Occipital lobe (tissue), 2 donors: ENCODE measurements around the gene PTPRN2. TPM values are rescaled to one million over a fixed set of nuclear protein-coding genes. Genes with fewer than 3 reads are reported as not detected.
"Not testable (repeated sequence)": the region's sequence is repeated elsewhere in the genome, so short reads cannot be mapped to it uniquely, and the experiment has no call there.

Source experiments
- DNase-seq: peaks from one replicate; lab custom pipeline; 2025; lab: John Stamatoyannopoulos, UW
- total RNA-seq: library from RNA; depleted of rRNA; stranded (reverse); fragments of >200 nt; gene quantifications from one replicate; pipeline ENCODE4 v1.2.3, GENCODE V29; 2014

The PTPRN2 gene
- total RNA-seq, 1 donor from 2014 or later = 62.2 TPM

DNA sequence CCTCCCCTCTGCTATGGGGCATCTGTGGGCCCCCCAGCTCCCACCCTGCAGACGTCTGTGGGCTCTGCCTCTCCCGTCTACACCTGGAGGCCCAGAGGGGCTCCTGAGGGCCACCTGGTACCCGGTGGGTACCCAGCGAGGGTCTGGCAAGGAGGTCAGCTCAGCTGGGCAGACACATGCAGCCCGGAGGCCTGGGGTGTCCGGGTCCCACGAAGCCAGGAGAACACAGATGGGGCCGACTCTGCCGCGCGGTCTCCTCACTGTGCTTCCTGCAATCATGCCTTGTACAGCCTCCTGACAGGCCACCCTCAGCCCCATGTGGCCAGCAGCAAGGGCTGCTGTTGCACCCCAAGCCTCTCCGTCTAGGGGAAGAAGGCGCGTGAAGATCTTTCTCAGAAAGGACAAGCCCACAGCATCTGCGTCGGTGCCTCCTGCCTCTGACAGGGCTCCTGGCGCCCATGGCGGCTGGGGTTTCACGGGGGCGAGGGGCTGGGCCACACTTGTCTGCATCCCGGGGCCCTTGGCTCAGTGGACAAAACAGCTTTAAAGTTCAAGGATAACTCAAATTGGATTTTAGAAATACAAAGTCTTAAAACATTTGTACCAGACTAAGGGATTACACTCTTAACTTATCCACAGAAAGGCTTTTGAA lies 859.5 kb downstream of the PTPRN2 start:
- DNase-seq = no peak

- DNase-seq = no peak
Observed at GRCh38 chr7:157726764-157727163, 860.9 kb downstream of the PTPRN2 start.

GRCh38 chr7:157725312-157725711 lies 862.3 kb downstream of the PTPRN2 start:
- not testable (repeated sequence) for DNase-seq

DNA sequence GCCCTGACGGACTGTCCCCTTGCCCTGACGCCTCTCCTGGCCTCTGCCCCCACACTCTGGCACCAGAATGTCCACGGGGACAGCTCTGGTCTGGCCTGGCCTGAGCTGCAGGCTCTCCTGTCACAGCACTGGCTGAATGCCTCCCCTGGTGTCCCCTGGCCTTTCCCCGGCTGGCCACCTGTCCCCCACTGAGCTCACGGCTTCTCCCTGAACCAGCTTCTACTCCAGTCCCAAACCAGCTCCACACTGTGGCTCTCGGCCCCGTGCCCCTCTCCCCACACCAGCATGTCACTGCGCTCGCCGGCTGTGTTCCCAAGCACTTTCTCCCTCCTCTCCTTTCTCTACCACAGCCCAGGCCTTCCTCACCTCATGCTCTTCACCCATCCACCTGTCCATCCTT lies 864.4 kb downstream of the PTPRN2 start:
- no peak for DNase-seq

GRCh38 chr7:157722137-157723060 lies 865.2 kb downstream of the PTPRN2 start:
- DNase-seq = no peak

GRCh38 chr7:157721468-157722136 lies 866.0 kb downstream of the PTPRN2 start:
- DNase-seq = no peak

DNA sequence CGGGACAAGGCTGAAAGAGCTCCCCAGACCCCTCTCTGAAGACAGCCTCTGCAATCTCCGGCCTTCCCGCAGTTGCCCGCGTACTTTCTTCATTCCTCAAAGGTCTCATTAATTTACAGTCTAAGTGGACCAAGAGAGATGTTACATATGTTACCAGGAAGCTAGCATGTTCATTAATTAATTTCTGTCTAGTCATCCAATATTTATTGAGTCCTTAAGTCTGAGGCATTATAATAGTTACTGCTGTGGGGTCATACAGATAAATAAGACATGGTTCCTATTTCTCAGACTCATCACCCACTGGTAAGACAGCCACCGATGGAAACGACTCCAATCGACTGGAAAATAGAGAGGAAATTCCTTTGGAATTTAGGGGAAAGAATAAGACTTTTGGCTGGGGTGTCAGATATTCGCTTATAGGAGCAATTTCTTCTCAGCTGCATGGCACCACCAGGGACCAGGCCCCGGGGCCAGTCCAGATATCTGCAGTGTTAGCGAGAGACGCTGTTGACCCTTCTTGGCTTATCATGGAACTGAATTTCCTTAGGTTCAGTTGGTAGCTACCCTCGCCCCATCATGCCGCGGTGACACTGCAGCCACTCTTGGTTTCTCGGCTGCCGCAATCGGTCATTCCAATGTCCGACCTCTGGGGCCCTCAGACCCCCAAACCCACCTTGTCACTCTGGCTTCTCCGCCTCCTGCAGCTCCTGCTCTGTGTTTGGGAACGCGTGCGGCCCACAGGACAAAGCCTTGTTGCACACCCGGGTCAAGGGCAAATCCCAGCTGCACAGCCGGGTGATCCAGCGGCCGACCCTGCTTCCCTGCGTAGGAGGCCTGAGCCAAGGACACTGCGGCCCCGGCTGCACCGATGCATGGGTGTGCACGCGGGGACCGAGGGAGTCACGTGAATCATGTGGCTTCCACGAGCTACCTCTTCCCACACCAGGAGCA lies 867.6 kb downstream of the PTPRN2 start:
- DNase-seq = no peak

DNA sequence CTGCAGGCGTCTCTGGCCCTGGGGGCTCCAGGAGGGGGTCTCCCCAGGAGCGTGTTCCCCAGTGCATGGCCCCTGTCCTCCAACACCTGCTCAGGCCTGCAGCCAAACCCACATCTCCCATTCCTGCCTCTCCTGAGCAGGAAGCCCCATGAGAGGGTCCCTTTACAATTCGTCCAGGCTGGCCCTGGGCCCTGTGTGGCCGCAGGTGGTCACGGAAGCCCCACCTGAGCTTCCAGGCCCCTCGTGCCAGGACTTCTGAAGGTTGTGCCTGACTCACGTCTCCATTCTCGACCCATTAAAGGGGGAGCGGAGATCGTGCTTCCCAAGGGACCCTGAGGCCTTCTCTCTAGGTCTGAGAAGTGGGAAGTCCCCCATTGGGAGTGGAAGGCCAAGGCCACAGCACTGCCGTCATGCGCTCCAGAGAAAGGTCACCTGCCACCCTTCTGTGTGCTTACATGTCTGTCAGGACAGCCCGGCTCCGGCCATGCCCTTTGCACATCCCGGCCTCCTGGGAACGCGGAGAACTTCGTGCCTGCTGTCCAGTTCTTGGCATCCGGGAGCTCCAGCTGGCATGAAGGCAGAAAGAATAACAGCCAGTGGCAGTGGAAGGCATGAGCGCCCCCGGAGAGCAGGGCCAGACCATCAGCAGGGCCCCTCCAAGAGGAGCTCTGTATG lies 868.5 kb downstream of the PTPRN2 start:
- DNase-seq = no peak

DNA sequence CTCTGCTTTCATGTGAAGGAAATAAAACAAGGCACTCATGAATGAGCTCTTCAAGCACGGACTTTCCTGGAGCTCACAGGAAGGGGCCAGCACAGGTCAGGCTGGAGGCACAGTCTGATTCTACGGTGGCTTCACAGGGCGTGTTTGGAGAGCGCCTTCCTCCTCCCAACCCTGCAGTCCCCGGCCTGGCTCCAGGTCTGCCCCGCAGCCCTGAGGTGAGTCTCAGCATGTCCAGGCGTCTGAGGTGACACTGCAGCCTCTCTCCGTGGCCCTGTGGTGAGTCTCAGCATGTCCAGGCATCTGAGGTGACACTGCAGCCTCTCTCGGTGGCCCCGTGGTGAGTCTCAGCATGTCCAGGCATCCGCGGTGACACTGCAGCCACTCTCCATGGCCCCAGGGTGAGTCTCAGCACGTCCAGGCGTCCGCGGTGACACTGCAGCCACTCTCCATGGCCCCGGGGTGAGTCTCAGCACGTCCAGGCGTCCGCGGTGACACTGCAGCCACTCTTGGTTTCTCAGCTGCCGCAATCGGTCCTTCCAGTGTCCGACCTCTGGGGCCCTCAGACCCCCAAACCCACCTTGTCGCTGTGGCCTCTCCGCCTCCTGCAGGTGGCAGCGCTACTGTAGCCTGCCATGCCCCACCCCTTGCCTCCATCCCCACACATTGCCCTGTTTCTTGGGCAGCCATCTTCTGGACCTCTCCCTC lies 869.2 kb downstream of the PTPRN2 start:
- no peak for DNase-seq

- DNase-seq = no peak
Observed at GRCh38 chr7:157717211-157718174, 870.1 kb downstream of the PTPRN2 start.

- no peak for DNase-seq
Observed at GRCh38 chr7:157715938-157716280, 871.7 kb downstream of the PTPRN2 start.

- no peak for DNase-seq
Observed at GRCh38 chr7:157715071-157715937, 872.3 kb downstream of the PTPRN2 start.

DNA sequence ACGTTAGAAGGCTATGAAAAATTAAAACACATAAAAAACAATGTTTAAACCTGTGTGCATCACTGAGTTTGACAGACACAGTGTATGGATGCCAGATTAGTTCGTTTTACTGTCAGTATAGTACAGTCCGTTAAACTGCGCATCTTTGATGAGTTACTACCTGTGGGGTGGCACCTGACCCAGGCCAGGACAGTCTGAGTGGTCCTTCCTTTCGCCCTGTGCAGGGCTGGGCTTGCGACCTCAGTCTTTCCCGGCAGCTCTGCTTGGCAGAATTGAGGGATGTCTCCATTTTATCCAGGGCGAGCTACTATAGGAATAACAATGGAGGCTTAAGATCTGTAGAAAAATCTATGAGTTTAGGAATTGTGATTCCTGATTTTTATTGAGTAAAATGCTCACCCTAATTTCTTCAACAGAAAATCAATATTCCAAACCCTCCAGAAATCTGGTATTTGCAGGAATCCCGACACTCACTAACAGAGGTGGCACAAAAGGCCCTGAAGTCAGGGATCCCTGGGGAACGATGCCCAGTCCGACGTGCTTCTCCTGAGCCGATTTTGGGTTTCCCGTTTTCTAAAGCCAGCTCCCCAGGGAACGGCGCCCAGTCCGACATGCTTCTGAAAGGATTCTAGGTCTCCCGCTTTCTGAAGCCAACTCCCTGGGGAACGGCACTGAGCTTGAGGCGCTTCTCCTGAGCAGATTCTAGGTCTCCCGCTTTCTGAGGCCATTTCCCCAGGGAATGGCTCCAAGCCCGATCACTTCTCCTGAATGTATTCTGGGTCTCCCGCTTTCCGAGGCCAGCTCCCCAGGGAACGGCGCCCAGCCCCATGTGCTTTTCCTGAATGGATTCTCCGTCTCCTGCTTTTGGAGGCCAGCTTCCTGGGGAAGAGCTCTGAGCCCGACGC lies 873.2 kb downstream of the PTPRN2 start:
- DNase-seq = no peak

DNA sequence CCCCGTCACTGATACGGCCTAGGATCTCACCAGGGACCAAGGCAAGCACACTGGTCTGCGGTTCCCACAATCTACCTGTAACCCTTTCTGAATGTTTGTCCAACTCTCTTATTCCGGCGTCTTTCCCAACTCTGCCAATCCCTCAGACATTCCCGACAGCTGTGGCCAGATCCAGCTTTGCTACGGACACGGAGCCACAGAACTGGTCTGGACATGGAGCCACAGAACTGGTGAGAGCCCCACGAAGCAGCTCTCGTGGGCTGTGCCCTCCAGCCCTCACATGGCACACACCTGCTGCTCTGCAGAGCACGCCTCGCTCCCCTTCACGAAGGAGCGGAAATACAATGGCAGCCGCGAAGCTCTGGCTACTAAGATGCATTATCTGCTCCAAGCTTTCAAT lies 874.0 kb downstream of the PTPRN2 start:
- DNase-seq = no peak

DNA sequence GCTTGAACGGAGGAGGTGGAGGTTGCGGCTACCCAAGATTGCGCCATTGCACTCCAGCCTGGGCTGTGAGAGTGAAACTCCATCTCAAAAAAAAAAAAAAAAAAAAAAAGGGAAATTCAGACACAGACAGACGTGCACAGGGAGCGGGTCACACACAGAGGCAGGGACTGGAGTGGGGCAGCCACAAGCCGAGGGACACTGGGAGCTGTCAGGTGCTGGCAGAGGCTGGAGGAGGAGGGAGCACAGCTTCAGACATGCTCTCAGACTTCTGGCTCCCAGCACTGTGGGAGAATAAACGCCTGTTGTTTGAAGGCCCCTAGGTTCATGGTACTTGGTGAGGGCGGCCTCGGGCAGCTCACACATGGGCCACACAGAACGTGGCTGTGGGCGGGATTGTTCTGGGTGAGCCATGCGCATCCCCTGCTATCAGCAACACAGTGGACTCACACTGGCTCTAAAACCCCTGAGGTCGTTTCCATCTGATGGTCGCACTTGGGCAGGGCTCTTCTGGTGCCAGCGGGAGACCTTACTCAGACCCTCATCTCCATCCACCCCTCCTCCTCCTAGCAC lies 874.9 kb downstream of the PTPRN2 start:
- no peak for DNase-seq

DNA sequence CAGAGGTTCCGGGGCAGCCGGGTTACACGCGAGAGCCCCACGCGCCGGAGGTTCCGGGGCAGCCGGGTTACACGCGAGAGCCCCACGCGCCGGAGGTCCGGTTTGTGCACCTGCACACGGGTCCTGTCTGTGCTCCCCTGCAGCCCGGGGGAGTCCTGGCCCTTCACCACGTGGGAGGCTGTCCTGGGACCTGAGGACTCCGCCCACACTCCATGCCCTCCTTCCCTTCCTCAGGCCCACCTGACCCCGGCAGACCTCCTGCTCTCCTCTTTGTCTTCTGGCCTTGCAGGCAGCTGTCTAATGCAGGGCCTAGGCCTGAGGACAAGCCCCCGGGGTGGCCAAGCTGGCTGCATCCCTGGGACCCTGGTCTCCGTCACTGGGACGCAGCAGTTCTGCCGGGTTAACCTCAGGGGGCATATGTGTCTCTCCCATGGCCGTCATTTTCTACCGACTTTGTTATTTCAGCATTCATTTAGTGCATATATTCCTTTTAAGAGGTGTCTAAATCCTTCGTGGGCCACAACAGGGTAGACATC lies 876.2 kb downstream of the PTPRN2 start:
- DNase-seq = no peak
